Gastrocnemius medialis (tissue), 4 donors: ENCODE results near the gene MS4A3. TPM values are rescaled to one million over a fixed set of nuclear protein-coding genes. Genes with fewer than 3 reads are reported as not detected.

Source experiments
- ATAC-seq, 2 donors: fragments of 150-250 bp; one replicate each; pipeline ENCODE4 v1.9.1; 2016
- DNase-seq, 2 donors: peaks; one replicate each; pipeline ENCODE4 v3.0.0-alpha.2; 2019
- H3K27ac ChIP-seq, 4 donors: fragments of 200-600 bp; sonication (generic); 1 replicate in 1 of 4; 2 replicates in 3 of 4; pipeline ENCODE4 v1.5.1; 2016 to 2018; ENCODE audit warnings: mild to moderate bottlenecking in 2 of 4, moderate library complexity in 1 of 4
- H3K27me3 ChIP-seq, 3 donors: fragments of 200-600 bp; sonication (generic) in 2 of 3; 1 replicate in 1 of 3; 2 replicates in 2 of 3; pipeline versions ENCODE4 v1.5.1 to v1.6.0; 2016 to 2019; ENCODE audit warnings: mild to moderate bottlenecking in 1 of 3, moderate library complexity in 1 of 3
- H3K36me3 ChIP-seq, 2 donors: fragments of 200-600 bp; sonication (generic) in 1 of 2; one replicate each; pipeline ENCODE4 v1.5.1; 2017 to 2018
- H3K4me1 ChIP-seq, 2 donors: fragments of 200-600 bp; sonication (generic) in 1 of 2; one replicate each; pipeline ENCODE4 v1.5.1; 2016 to 2017; ENCODE audit warnings: mild to moderate bottlenecking in 2 of 2
- H3K4me3 ChIP-seq, 4 donors: fragments of 200-600 bp; sonication (generic) in 3 of 4; 1 replicate in 1 of 4; 2 replicates in 3 of 4; pipeline ENCODE4 v1.5.1; 2016 to 2019; ENCODE audit warnings: mild to moderate bottlenecking in 2 of 4
- H3K9me3 ChIP-seq, 3 donors: fragments of 200-600 bp; sonication (generic) in 2 of 3; 1 replicate in 1 of 3; 2 replicates in 2 of 3; pipeline ENCODE4 v1.5.1; 2016 to 2019
- POLR2A ChIP-seq, 2 donors: fragments of 450-650 bp; IDR thresholded peaks; one replicate each; pipeline ENCODE4 v1.6.1; 2017; ENCODE audit warnings: antibody characterized with exemption in 2 of 2, mild to moderate bottlenecking in 2 of 2, moderate library complexity in 2 of 2
- in situ Hi-C, 4 donors: fragments of 200-750 bp; cut with MboI; loops; one replicate each; pipeline versions ENCODE4 v1.15.0 to v1.8.0; 2017; ENCODE audit warnings: low sequenced_read_pairs in 4 of 4
- intact Hi-C: fragments of 100-400 bp; cut with DNase I; formaldehyde crosslinking; loops from one replicate; pipeline ENCODE4 v1.15.1; 2023; ENCODE audit warnings: low total_unique reads
- total RNA-seq, 4 donors: library from RNA; depleted of rRNA; stranded (reverse); fragments of >200 nt; gene quantifications; one replicate each; pipeline versions ENCODE4 v1.1.0 to v1.2.3, GENCODE V29; 2016
- TF ChIP-seq, protein P1 (sequence below), 5 experiments: fragments of 450-650 bp in 3 of 5; fragments of 200-600 bp in 2 of 5; sonication (generic) in 2 of 5; IDR thresholded peaks in 4 of 5; conservative IDR thresholded peaks in 1 of 5; 1 replicate in 4 of 5; 2 replicates in 1 of 5; pipeline ENCODE4 v1.5.1; 2016 to 2019; ENCODE audit warnings: antibody characterized with exemption in 5 of 5, mild to moderate bottlenecking in 3 of 5, moderate library complexity in 3 of 5

The MS4A3 gene
- total RNA-seq, 4 donors from 2014 or later, result not detected

DNA sequence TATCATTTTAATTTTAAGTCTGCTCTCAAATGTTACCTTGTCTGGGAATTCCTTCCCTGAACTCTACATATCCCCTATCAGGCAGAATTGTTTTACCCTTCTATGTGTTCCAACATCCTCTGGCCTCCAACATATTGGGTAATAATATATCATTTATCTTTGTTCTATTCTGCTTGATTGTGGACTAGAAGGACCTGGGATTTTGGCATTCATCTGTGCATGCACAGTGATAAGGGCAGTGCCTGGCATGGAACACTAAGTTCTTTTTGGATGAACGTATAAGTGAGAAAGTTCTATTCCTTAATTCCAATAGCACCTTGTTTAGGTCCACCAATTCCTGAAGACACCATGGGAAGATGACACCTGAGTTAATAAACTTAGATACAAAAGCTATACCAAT is 30.8 kb downstream of the MS4A3 start:
- H3K27me3 ChIP-seq, result no peaks in the 10 kb centered on the region
- H3K27ac ChIP-seq, result no peak overlapping the region
- no peak for DNase-seq
- intact Hi-C loops, result no loop called here
- H3K4me3 ChIP-seq, result no peak overlapping the region
- no peaks in the 10 kb centered on the region for H3K9me3 ChIP-seq
- in situ Hi-C loops, result loop anchor here in 1 of 4 donors (25.0 kb wide), 1 partner anchor 100 kb away; the partner anchor contains the start of gene MS4A6A
- no peaks in the 10 kb centered on the region for H3K4me1 ChIP-seq
- TF ChIP-seq, protein P1, sequence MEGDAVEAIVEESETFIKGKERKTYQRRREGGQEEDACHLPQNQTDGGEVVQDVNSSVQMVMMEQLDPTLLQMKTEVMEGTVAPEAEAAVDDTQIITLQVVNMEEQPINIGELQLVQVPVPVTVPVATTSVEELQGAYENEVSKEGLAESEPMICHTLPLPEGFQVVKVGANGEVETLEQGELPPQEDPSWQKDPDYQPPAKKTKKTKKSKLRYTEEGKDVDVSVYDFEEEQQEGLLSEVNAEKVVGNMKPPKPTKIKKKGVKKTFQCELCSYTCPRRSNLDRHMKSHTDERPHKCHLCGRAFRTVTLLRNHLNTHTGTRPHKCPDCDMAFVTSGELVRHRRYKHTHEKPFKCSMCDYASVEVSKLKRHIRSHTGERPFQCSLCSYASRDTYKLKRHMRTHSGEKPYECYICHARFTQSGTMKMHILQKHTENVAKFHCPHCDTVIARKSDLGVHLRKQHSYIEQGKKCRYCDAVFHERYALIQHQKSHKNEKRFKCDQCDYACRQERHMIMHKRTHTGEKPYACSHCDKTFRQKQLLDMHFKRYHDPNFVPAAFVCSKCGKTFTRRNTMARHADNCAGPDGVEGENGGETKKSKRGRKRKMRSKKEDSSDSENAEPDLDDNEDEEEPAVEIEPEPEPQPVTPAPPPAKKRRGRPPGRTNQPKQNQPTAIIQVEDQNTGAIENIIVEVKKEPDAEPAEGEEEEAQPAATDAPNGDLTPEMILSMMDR (IDR thresholded peaks at IDR 0.05 in 4 of 5, conservative IDR thresholded peaks at IDR 0.05 in 1 of 5), result no peak
- TF ChIP-seq POLR2A (IDR thresholded peaks at IDR 0.05), result no peak
- ATAC-seq, result no peak
- H3K36me3 ChIP-seq, result no peaks in the 10 kb centered on the region

DNA sequence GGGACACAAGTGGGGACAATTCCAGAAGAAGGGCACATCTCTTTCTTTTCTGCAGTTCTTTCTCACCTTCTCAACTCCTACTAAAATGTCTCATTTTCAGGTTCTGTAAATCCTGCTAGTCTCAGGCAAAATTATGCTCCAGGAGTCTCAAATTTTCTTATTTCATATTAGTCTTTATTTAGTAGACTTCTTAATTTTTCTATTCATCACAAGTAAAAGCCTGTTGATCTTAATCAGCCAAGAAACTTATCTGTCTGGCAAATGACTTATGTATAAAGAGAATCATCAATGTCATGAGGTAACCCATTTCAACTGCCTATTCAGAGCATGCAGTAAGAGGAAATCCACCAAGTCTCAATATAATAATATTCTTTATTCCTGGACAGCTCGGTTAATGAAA is 31.9 kb downstream of the MS4A3 start, which contains the start of gene MS4A2:
Gene MS4A2, plus strand, starts transcription at position 301 of the 400 bp plus-strand sequence. CDS start 102 bp downstream, outside the sequence.
- H3K4me3 ChIP-seq, result no peak within 1 kb of the TSS
- no peak within 1 kb of the TSS for H3K27ac ChIP-seq
- no peaks in the 10 kb centered on the region for H3K36me3 ChIP-seq
- TF ChIP-seq POLR2A (IDR thresholded peaks at IDR 0.05), result no peak
- TF ChIP-seq, protein P1 (IDR thresholded peaks at IDR 0.05 in 4 of 5, conservative IDR thresholded peaks at IDR 0.05 in 1 of 5), result no peak
- no peaks in the 10 kb centered on the region for H3K9me3 ChIP-seq
- intact Hi-C loops, result no loop called here
- ATAC-seq, result no peak
- no peaks in the 10 kb centered on the region for H3K4me1 ChIP-seq
- in situ Hi-C loops, result loop anchor here in 1 of 4 donors (25.0 kb wide), 1 partner anchor 99 kb away; the partner anchor contains the start of gene MS4A6A
- no peak for DNase-seq
- H3K27me3 ChIP-seq, result no peaks in the 10 kb centered on the region

GRCh38 chr11:60095477-60096120 is 39.1 kb downstream of the MS4A3 start:
- no peak for DNase-seq
- Histone ChIP-seq H3K4me1 (no peaks in the 10 kb centered on the region), H3K36me3 (no peaks in the 10 kb centered on the region), H3K27me3 (no peaks in the 10 kb centered on the region), H3K27ac (no peak overlapping the region), H3K9me3 (no peaks in the 10 kb centered on the region), H3K4me3 (no peak overlapping the region)
- in situ Hi-C loops (loop anchor here in 1 of 4 donors (25.0 kb wide), 1 partner anchor 92 kb away; the partner anchor contains the start of gene MS4A6A), intact Hi-C loops (no loop called here)
- no peak for TF ChIP-seq POLR2A (IDR thresholded peaks at IDR 0.05)
- TF ChIP-seq, protein P1 (IDR thresholded peaks at IDR 0.05 in 4 of 5, conservative IDR thresholded peaks at IDR 0.05 in 1 of 5), result no peak
- ATAC-seq, result no peak

DNA sequence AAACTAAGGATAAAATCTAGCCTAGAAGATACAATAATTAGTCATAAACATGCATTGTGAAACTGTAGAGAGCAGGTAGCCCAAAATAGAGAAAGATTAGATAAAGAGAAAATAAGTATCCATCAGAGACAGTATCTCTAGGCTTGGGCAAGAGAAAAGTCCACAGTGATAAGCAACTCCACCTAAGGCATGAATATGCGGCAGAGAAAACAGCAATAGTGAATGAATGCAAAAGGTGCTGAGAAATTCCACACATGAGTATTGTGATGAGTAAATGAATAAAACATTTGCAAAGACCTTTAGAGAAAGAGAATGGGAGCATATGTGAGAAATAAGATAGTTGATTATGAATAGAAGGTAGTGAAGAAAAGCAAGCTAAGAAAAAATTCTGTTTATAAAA is 40.7 kb downstream of the MS4A3 start:
- Histone ChIP-seq H3K27me3 (no peaks in the 10 kb centered on the region), H3K9me3 (no peaks in the 10 kb centered on the region), H3K27ac (no peak overlapping the region), H3K36me3 (no peaks in the 10 kb centered on the region), H3K4me1 (no peaks in the 10 kb centered on the region), H3K4me3 (no peak overlapping the region)
- ATAC-seq (no peak), DNase-seq (no peak)
- TF ChIP-seq, protein P1 (IDR thresholded peaks at IDR 0.05 in 4 of 5, conservative IDR thresholded peaks at IDR 0.05 in 1 of 5), result no peak
- TF ChIP-seq POLR2A (IDR thresholded peaks at IDR 0.05), result no peak
- in situ Hi-C loops, result loop anchor here in 1 of 4 donors (25.0 kb wide), 1 partner anchor 90 kb away; the partner anchor contains the start of gene MS4A6A
- intact Hi-C loops, result no loop called here
